Stimulated activated CD8-positive, alpha-beta memory T cell treated with anti-CD3 and anti-CD28 coated beads, Interleukin-2, amount 100 ng/mL, for 48 hours (primary cell): ENCODE results near the gene SIVA1.

Experiments
- DNase-seq, 2 donors: peaks; one replicate each; pipeline ENCODE4 v3.0.0-alpha.2; 2020; ENCODE audit warnings: low read depth in 2 of 2

The SIVA1 gene

GRCh38 chr14:104751539-104752422 is 1.2 kb upstream of the SIVA1 start:
- DNase-seq = peak in 1 of 2 donors; percentile 21

- DNase-seq = no peak
These were observed 568 bp upstream of the SIVA1 start for GRCh38 chr14:104752423-104752734.

GRCh38 chr14:104753528-104754212 is 723 bp downstream of the SIVA1 start:
- DNase-seq = no peak

GRCh38 chr14:104754213-104754851 is 1.4 kb downstream of the SIVA1 start:
- DNase-seq = no peak

GRCh38 chr14:104755621-104756020 is 2.7 kb downstream of the SIVA1 start:
- no peak for DNase-seq

- DNase-seq = no peak
These were observed 3.7 kb downstream of the SIVA1 start for GRCh38 chr14:104756477-104757237.

- no peak for DNase-seq
These were observed 4.3 kb downstream of the SIVA1 start for GRCh38 chr14:104757238-104757585.

GRCh38 chr14:104757681-104758392 is 4.9 kb downstream of the SIVA1 start:
- no peak for DNase-seq

- no peak for DNase-seq
These were observed 6.3 kb downstream of the SIVA1 start for GRCh38 chr14:104758981-104759969.

GRCh38 chr14:104765517-104765916 is 12.6 kb downstream of the SIVA1 start:
- no peak for DNase-seq

- DNase-seq = no peak
These were observed 13.4 kb downstream of the SIVA1 start for GRCh38 chr14:104766256-104766862.

GRCh38 chr14:104766863-104767633 is 14.1 kb downstream of the SIVA1 start:
- DNase-seq = no peak

GRCh38 chr14:104767634-104767918 is 14.6 kb downstream of the SIVA1 start:
- DNase-seq = no peak

GRCh38 chr14:104768437-104769323 is 15.7 kb downstream of the SIVA1 start:
- peak; percentile 89 to 94 for DNase-seq

GRCh38 chr14:104769324-104770071 is 16.6 kb downstream of the SIVA1 start:
- DNase-seq = no peak

GRCh38 chr14:104770072-104770579 is 17.2 kb downstream of the SIVA1 start:
- DNase-seq = no peak

- no peak for DNase-seq
These were observed 17.9 kb downstream of the SIVA1 start for GRCh38 chr14:104770851-104771272.
